PFSK-1 (cell line): Measurements from ENCODE around the gene LDLRAD4.

Experiments
- FOXP2 ChIP-seq: optimal IDR thresholded peaks from 2 replicates; pipeline ENCODE3; 2011; ENCODE audit warnings: borderline replicate concordance, control low read depth, inconsistent platforms; ENCODE audit not compliant: insufficient read depth; ENCODE audit errors: extremely low read length, extremely low read depth
- POLR2AphosphoS5 ChIP-seq: IDR thresholded peaks from 2 replicates; pipeline ENCODE4 v1.6.1; 2012; ENCODE audit warnings: low read depth, mild to moderate bottlenecking, control low read depth, low read length, moderate library complexity
- REST ChIP-seq, 2 experiments: IDR thresholded peaks; 2 replicates each; pipeline versions ENCODE4 v1.6.1 to v1.8.0; 2011 to 2012; ENCODE audit warnings: low read depth in 2 of 2, low read length in 2 of 2, control low read depth in 1 of 2, inconsistent platforms in 1 of 2, mild to moderate bottlenecking in 1 of 2, moderate library complexity in 1 of 2; ENCODE audit not compliant: insufficient read depth in 1 of 2
- SIN3A ChIP-seq: IDR thresholded peaks from 2 replicates; pipeline ENCODE4 v1.6.1; 2012; ENCODE audit warnings: mild to moderate bottlenecking, low read length, moderate library complexity, borderline replicate concordance; ENCODE audit not compliant: insufficient read depth
- TAF1 ChIP-seq: IDR thresholded peaks from 2 replicates; pipeline ENCODE4 v1.6.1; 2012; ENCODE audit warnings: low read length, control low read depth, borderline replicate concordance; ENCODE audit not compliant: insufficient read depth

The LDLRAD4 gene

GRCh38 chr18:13520741-13521140, 302.2 kb downstream of the LDLRAD4 start:
- TF ChIP-seq TAF1 (no peak), POLR2AphosphoS5 (no peak), REST (IDR thresholded peaks at IDR 0.05; ENCODE audit: insufficient read depth in 1 of 2, low read depth in 2 of 2, low read length in 2 of 2) (no peak), FOXP2 (no peak), SIN3A (no peak)

- TF ChIP-seq FOXP2 (no peak), SIN3A (no peak), REST (IDR thresholded peaks at IDR 0.05; ENCODE audit: insufficient read depth in 1 of 2, low read depth in 2 of 2, low read length in 2 of 2) (no peak), TAF1 (no peak), POLR2AphosphoS5 (no peak)
Measured at GRCh38 chr18:13521418-13521817, 302.9 kb downstream of the LDLRAD4 start.

GRCh38 chr18:13522256-13522655, 303.7 kb downstream of the LDLRAD4 start:
- TF ChIP-seq FOXP2, result no peak

- TF ChIP-seq FOXP2 (no peak), REST (IDR thresholded peaks at IDR 0.05; ENCODE audit: insufficient read depth in 1 of 2, low read depth in 2 of 2, low read length in 2 of 2) (no peak), POLR2AphosphoS5 (no peak), TAF1 (no peak), SIN3A (no peak)
Measured at GRCh38 chr18:13522861-13523660, 304.5 kb downstream of the LDLRAD4 start.

GRCh38 chr18:13524054-13524453, 305.5 kb downstream of the LDLRAD4 start:
- TF ChIP-seq FOXP2 (no peak), TAF1 (no peak), SIN3A (no peak), POLR2AphosphoS5 (no peak), REST (IDR thresholded peaks at IDR 0.05; ENCODE audit: insufficient read depth in 1 of 2, low read depth in 2 of 2, low read length in 2 of 2) (no peak)
